GM23338 (cell line): ENCODE measurements around the gene URM1.

Experiments used
- CREB1 ChIP-seq: fragments of 250-450 bp; sonication (Bioruptor Pico); IDR thresholded peaks from 2 replicates; pipeline ENCODE4 v1.5.0; 2020; ENCODE audit warnings: low read depth, mild to moderate bottlenecking, moderate library complexity
- EZH2 ChIP-seq: fragments of 200-600 bp; sonication (generic); IDR thresholded peaks from one replicate; pipeline ENCODE4 v1.8.0; 2017; ENCODE audit warnings: antibody characterized with exemption, mild to moderate bottlenecking, low read depth; ENCODE audit not compliant: unreplicated experiment
- EZH2phosphoT487 ChIP-seq: fragments of 200-600 bp; sonication (generic); IDR thresholded peaks from one replicate; pipeline ENCODE4 v1.8.1; 2018; ENCODE audit warnings: antibody characterized with exemption; ENCODE audit not compliant: unreplicated experiment
- JUNB ChIP-seq: IDR thresholded peaks from one replicate; pipeline ENCODE4 v1.6.1; 2016; ENCODE audit warnings: antibody characterized with exemption; ENCODE audit not compliant: unreplicated experiment
- NANOG ChIP-seq: IDR thresholded peaks from 2 replicates; pipeline ENCODE4 v1.6.1; 2016; ENCODE audit warnings: antibody characterized with exemption, borderline replicate concordance
- POLR2AphosphoS5 ChIP-seq: IDR thresholded peaks from 2 replicates; pipeline ENCODE4 v1.6.1; 2016; ENCODE audit warnings: antibody characterized with exemption, low read depth
- ZNF331 ChIP-seq: fragments of 250-450 bp; sonication (Bioruptor Pico); IDR thresholded peaks from 2 replicates; pipeline ENCODE4 v1.5.0; 2020; ENCODE audit warnings: low read depth, mild to moderate bottlenecking, moderate library complexity
- TF ChIP-seq, protein P1 (sequence below), 2 experiments: fragments of 200-600 bp in 1 of 2; sonication (generic) in 1 of 2; conservative IDR thresholded peaks; 2 replicates each; pipeline versions ENCODE4 v1.5.1 to v1.6.1; 2016 to 2017; ENCODE audit warnings: antibody characterized with exemption in 2 of 2, low read depth in 2 of 2, mild to moderate bottlenecking in 2 of 2, moderate library complexity in 1 of 2
- TF ChIP-seq, protein P2 (sequence below): IDR thresholded peaks from one replicate; pipeline ENCODE4 v1.6.1; 2018; ENCODE audit warnings: antibody characterized with exemption; ENCODE audit not compliant: unreplicated experiment

DNA sequence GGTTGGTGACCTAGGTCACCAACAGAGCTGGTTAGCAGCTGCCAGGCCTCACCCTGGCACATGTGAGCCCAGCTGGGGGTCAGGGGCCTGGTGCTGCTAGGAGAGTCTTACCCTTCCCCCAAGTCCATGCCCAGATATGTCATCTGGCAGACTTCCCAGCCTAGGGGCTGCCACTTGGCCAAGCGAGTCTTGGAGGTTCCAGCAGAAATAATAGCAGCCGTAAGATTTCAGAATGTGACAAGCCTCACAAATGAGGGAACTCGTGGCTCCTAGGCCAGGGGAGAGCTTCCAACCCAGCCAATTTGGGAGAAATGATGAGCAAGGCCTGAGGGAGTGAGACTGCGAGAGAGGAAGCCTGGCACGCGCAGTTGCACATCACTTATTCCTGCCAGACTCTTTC is 11.1 kb downstream of the URM1 start:
- TF ChIP-seq POLR2AphosphoS5 (no peak), ZNF331 (CRISPR knock-in tag) (no peak), EZH2 (no peak), EZH2phosphoT487 (no peak), CREB1 (no peak), JUNB (no peak), NANOG (no peak)
- TF ChIP-seq, protein P1, sequence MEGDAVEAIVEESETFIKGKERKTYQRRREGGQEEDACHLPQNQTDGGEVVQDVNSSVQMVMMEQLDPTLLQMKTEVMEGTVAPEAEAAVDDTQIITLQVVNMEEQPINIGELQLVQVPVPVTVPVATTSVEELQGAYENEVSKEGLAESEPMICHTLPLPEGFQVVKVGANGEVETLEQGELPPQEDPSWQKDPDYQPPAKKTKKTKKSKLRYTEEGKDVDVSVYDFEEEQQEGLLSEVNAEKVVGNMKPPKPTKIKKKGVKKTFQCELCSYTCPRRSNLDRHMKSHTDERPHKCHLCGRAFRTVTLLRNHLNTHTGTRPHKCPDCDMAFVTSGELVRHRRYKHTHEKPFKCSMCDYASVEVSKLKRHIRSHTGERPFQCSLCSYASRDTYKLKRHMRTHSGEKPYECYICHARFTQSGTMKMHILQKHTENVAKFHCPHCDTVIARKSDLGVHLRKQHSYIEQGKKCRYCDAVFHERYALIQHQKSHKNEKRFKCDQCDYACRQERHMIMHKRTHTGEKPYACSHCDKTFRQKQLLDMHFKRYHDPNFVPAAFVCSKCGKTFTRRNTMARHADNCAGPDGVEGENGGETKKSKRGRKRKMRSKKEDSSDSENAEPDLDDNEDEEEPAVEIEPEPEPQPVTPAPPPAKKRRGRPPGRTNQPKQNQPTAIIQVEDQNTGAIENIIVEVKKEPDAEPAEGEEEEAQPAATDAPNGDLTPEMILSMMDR (conservative IDR thresholded peaks at IDR 0.05; ENCODE audit: low read depth in 2 of 2): no peak
- TF ChIP-seq, protein P2, sequence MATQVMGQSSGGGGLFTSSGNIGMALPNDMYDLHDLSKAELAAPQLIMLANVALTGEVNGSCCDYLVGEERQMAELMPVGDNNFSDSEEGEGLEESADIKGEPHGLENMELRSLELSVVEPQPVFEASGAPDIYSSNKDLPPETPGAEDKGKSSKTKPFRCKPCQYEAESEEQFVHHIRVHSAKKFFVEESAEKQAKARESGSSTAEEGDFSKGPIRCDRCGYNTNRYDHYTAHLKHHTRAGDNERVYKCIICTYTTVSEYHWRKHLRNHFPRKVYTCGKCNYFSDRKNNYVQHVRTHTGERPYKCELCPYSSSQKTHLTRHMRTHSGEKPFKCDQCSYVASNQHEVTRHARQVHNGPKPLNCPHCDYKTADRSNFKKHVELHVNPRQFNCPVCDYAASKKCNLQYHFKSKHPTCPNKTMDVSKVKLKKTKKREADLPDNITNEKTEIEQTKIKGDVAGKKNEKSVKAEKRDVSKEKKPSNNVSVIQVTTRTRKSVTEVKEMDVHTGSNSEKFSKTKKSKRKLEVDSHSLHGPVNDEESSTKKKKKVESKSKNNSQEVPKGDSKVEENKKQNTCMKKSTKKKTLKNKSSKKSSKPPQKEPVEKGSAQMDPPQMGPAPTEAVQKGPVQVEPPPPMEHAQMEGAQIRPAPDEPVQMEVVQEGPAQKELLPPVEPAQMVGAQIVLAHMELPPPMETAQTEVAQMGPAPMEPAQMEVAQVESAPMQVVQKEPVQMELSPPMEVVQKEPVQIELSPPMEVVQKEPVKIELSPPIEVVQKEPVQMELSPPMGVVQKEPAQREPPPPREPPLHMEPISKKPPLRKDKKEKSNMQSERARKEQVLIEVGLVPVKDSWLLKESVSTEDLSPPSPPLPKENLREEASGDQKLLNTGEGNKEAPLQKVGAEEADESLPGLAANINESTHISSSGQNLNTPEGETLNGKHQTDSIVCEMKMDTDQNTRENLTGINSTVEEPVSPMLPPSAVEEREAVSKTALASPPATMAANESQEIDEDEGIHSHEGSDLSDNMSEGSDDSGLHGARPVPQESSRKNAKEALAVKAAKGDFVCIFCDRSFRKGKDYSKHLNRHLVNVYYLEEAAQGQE: no peak
